ENCODE data around the gene NMUR1.
A peak's percentile ranks its signal among the peaks of the same experiment; 100 is the strongest.

NMUR1 gene

DNA sequence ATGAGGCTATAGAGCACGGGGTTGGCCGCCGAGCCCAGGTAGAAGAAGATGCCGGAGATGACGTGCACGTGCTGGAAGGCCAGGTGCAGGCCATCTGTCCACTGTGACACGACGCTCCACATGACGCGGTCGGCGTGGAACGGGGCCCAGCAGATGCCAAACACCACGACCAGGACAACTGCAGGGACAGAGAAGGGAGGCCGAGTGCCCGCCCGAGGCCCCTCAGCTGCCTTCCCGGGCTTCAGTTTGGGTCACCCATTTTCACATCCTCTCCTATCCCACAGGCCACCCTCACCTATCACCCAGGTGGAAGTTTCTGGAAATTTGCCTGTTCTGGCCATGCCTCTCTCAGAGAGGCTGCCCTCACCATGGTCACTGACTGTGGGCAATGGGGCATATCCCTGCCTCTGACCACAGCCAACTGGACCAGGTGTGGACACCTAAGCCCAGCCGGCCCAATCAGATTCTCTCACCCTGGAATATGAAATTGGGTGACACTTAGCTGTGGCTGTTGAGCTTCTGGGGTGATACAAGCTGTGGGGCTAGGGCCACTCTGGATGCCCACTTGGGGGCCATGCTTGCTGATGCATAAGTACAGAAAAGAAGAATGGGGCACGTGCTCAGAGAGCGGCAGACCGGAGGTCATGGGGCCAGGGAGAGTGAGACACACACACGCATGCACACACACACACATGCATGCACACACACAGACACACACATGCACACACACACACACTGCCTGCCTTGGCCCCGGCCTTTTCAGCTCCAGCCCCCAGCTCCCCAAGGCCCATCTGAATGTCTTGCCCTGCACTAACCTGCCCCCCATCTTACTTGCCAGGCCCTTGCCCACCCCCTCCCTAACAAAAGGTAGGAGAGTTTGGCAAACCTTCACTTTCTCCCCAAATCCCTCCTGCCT, 4.7 kb downstream of the NMUR1 start:
- no peak for DNase-seq

- DNase-seq: no peak
Observed at GRCh38 chr2:231524477-231525247, 5.6 kb downstream of the NMUR1 start.

DNA sequence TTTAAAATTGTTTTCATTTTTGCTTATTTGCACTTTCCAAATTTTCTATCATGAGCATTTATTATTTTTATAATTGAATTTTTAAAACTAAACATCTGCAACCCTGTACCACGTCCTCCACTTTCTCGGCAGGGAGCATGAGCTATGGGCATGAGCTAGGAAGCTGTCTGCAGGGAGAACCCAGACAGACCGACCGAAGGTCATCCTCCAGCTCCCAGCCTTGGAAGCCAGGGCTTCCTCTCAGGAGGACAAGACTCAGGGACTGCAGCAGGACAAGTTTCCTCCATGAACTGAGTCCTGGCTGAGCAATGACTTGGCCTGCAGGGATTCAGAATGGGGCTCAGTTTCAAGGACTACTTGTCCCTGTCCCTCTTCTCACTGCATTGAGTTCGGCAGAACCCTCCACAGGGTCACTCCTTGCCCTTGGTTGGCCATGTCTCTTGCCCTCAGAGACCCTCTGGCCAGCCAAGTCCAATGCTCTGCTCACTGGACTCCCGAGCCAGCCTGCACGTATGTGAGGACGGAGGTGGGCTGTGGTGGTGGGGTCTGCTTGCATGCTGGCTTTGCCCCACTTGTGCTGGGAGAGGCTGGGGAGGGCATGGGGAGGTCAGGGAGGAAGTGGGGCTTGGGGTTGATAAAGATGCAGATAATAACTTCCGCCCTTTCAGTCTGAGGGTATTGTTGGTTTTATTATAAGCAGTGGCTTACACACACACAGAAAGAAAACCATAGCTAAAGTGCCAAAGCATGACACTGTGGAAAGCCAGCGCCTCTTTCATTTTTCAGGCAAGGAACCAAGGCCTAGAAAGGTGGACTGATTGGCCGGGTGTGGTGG, 6.6 kb downstream of the NMUR1 start:
- no peak for DNase-seq

GRCh38 chr2:231522418-231523180, 7.6 kb downstream of the NMUR1 start:
- no peak for DNase-seq

DNA sequence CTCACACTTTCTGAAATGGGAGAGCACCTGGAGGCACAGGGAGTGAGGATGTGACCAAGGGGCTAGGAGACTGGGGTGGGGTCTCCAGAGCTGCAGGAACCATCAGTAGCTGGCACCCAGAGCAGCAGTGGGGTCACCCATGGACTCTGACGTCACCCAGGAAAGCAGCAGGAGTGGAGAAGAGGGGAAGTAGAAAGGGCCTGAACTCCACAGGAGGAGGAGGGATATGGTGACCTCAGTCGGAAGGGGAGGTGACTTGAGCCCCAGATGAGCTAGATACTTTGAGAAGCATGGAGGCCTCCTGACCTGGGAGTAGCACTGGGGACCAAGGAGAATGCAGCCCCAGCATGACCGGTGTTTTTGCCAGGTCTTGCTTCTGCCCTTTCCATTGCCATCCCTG, 8.8 kb downstream of the NMUR1 start:
- DNase-seq: peak; percentile 51

- DNase-seq: no peak
Observed at GRCh38 chr2:231519975-231520555, 10.2 kb downstream of the NMUR1 start.

GRCh38 chr2:231518771-231519170, 11.5 kb downstream of the NMUR1 start:
- no peak for DNase-seq

GRCh38 chr2:231515603-231516002, 14.6 kb downstream of the NMUR1 start:
- DNase-seq: no peak

- DNase-seq: no peak
Observed at GRCh38 chr2:231514951-231515297, 15.3 kb downstream of the NMUR1 start.

DNA sequence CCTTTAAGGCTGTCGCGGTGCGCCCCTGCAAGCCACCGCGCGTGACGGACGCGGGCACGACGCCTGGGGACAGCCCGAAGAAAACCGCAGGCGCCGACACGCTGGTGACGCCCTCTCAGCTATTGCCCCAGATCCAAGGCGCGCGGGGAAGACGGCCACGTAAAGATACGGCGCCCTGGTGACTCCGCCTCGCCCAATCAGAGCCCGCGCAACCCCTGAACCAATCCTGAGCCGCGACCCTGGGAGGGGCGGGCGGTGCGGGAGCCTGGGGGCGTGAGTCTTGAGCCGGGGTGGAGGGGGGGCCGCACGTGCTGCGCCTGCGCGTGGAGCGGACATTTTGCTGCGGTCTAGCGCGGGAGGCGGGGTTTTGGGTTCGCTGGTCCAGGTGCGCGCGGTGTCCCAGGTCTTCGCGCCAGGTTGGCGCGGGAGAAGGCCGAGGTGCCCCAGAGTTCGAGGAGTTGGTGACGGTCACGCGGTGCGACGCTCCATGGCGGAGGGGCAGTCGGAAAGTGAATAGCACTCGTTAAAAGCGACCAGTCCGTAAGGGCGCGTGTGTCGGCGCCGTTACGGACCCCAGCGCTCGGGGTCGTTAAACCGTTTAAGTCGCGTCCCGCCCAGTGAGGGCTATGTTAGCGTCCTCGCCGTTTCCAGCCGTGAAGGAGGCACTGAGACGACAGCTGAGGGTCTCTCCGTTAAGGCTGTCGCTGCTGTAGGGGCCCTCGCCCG, 15.9 kb downstream of the NMUR1 start:
- peak; percentile 96 for DNase-seq

DNA sequence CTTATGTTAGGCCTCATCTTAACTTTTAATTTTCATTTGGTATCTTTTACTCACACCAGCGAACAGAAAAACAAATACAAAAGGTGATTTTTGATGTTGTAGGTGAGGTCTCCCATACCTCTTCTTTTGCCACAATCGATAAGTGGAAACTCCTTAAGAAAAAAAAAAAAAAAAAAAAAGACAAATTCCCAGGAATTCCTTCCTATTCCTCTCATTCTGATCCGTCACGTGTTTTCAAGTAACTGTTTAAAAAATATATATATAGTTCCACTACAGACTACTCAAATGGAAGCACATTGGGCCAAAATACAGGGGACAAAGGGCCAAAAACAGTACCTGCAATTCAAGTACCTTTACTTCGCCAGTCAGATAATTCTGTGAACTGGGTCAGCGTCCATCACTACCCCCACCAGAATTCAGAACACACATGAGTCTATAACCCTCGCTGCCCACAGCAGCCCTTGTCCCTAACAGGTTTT, 16.5 kb downstream of the NMUR1 start:
- DNase-seq: no peak

DNA sequence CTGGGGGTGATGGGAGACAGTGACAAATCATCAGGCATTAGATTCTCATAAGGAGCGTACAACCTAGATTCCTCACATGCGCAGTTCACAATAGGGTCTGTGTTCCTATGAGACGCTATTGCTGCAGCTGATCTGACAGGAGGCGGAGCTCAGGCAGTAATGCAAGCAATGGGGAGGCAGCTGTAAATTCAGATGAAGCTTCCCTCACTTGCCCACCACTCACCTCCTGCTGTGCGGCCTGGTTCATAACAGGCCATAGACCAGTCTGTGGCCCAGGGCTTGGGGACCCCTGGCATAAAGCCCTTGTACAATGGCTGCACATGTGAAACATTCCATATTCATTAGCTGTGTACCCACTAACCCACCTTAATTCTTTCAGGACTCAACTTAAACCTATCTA, 18.0 kb downstream of the NMUR1 start:
- no peak for DNase-seq

GRCh38 chr2:231503766-231504165, 26.5 kb downstream of the NMUR1 start:
- DNase-seq: no peak

- no peak for DNase-seq
Observed at GRCh38 chr2:231502596-231502995, 27.6 kb downstream of the NMUR1 start.

- no peak for DNase-seq
Observed at GRCh38 chr2:231497651-231498050, 32.6 kb downstream of the NMUR1 start.

DNA sequence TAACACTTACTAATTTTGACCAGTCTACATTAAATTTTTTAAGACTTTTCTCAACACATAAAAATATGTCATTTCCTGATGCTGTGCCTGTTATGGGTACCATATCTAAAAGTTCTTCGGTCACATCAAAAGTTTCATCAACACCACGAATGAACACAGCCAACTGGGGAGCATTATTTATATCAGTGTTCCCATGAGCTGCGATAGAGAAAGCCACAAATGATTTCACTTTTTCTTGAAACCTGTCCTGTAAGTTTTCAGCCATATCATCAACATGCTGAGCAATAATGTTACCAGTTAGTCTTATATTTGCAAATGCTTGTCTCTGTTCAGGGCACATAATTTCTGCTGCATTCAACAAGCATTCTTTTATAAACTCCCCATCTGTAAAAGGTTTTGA, 35.6 kb downstream of the NMUR1 start:
- no peak for DNase-seq

GRCh38 chr2:231490801-231491200, 39.4 kb downstream of the NMUR1 start:
- no peak for DNase-seq

DNA sequence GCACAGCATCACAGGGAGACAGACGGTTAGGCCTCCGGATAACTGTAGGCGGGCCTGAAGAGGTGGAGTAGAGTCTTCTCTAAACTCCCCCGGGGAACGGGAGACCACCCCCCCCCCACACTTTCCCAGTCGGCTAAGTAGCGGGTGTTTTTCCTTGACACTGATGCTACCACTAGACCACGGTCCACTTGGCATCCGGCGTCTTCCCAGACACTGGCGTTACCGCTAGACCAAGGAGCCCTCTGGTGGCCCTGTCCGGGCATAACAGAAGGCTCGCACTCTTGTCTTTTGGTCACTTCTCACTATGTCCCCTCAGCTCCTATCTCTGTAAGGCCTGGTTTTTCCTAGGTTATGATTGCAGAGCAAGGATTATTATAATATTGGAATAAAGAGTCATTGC, 40.3 kb downstream of the NMUR1 start:
- no peak for DNase-seq

DNA sequence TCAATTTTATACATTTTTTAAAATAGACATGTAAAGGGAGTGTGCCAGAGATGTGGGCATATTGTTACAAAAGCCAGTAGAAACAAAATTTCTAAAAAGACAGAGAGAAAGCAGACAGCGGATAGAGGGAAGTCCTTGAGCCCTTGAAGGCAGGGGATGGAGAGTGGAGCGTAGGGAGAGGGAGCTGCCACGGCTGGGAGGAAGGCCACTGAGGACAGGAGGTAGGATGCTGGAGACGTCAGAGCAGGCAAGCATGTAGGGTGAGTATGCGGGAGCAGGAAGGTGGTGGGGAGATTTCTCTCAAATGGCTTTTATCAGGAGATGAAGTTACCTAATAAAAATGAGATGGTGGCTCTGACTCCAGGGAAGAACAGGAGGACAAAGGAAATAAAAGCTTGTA, 41.9 kb downstream of the NMUR1 start:
- no peak for DNase-seq

DNA sequence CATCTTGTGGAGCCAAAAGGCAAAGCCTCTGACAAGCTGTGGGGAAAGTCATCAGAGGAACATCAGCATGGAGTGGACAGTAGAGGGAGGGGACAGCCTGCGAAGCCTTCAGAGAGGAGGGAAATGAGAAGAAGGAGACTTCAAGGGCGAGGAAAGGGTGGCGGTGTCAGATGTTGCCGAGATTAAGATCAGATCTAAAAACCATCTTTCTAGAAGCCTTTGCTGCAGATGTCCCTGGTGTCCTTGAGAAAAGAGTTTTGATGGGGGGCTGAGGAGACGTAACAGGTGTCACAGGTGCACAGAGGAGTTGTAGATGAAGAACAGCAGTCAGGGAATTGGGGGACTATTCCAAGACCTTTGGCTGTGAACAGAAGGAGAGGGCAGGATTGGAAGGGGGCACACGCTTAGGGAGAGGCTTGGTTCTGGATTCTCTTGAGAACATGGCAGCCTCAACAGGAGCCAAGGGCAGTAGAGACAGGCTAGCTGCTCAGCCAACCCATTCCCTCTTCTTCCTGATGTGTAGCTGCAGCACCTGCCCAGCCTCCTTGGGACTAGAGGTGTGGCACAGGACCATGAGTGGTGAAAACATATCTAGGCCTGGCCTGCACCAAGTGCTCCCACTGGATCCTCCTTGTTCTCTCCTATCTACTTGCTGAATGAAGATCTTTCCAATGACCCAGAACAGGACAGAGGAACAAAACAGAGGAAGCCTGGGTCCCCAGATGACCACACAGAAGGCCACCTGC, 43.2 kb downstream of the NMUR1 start:
- DNase-seq: no peak
